ENCODE data around the gene TBC1D32. TPM values are rescaled to one million over a fixed set of nuclear protein-coding genes. Genes with fewer than 3 reads are reported as not detected.
"Not testable (repeated sequence)": the region's sequence is repeated elsewhere in the genome, so short reads cannot be mapped to it uniquely, and the experiment has no call there.

The TBC1D32 gene
- polyA plus RNA-seq, 4 donors, result 12.9 to 22.4 (median 15.5) TPM

- no peak for DNase-seq (ENCODE audit: low read depth in 4 of 4, low spot score in 2 of 4)
Observed at GRCh38 chr6:121142093-121142492, 192.2 kb downstream of the TBC1D32 start.

- no peak for DNase-seq (ENCODE audit: low read depth in 4 of 4, low spot score in 2 of 4)
Observed at GRCh38 chr6:121135425-121135824, 198.9 kb downstream of the TBC1D32 start.

- DNase-seq (ENCODE audit: low read depth in 4 of 4, low spot score in 2 of 4), result no peak
Observed at GRCh38 chr6:121134922-121135321, 199.4 kb downstream of the TBC1D32 start.

- no peak for DNase-seq (ENCODE audit: low read depth in 4 of 4, low spot score in 2 of 4)
Observed at GRCh38 chr6:121124600-121124999, 209.7 kb downstream of the TBC1D32 start.

- no peak for DNase-seq (ENCODE audit: low read depth in 4 of 4, low spot score in 2 of 4)
Observed at GRCh38 chr6:121112356-121112755, 221.9 kb downstream of the TBC1D32 start.

- no peak for DNase-seq (ENCODE audit: low read depth in 4 of 4, low spot score in 2 of 4)
Observed at GRCh38 chr6:121110733-121111132, 223.5 kb downstream of the TBC1D32 start.

GRCh38 chr6:121106962-121107361, 227.3 kb downstream of the TBC1D32 start:
- no peak for DNase-seq (ENCODE audit: low read depth in 4 of 4, low spot score in 2 of 4)

GRCh38 chr6:121105461-121105860, 228.8 kb downstream of the TBC1D32 start:
- no peak for DNase-seq (ENCODE audit: low read depth in 4 of 4, low spot score in 2 of 4)

GRCh38 chr6:121093928-121094327, 240.4 kb downstream of the TBC1D32 start:
- no peak for DNase-seq (ENCODE audit: low read depth in 4 of 4, low spot score in 2 of 4)

GRCh38 chr6:121090492-121090891, 243.8 kb downstream of the TBC1D32 start:
- no peak for DNase-seq (ENCODE audit: low read depth in 4 of 4, low spot score in 2 of 4)

- no peak for DNase-seq (ENCODE audit: low read depth in 4 of 4, low spot score in 2 of 4)
Observed at GRCh38 chr6:121086876-121087275, 247.4 kb downstream of the TBC1D32 start.

- DNase-seq (ENCODE audit: low read depth in 4 of 4, low spot score in 2 of 4), result no peak
Observed at GRCh38 chr6:121076119-121076518, 258.2 kb downstream of the TBC1D32 start.

GRCh38 chr6:121068749-121069148, 265.5 kb downstream of the TBC1D32 start:
- not testable (repeated sequence) for DNase-seq (ENCODE audit: low read depth in 4 of 4, low spot score in 2 of 4)

- DNase-seq (ENCODE audit: low read depth in 4 of 4, low spot score in 2 of 4), result no peak
Observed at GRCh38 chr6:121067381-121067780, 266.9 kb downstream of the TBC1D32 start.

GRCh38 chr6:121064345-121064744, 269.9 kb downstream of the TBC1D32 start:
- no peak for DNase-seq (ENCODE audit: low read depth in 4 of 4, low spot score in 2 of 4)

- DNase-seq (ENCODE audit: low read depth in 4 of 4, low spot score in 2 of 4), result peak in 3 of 4 donors; percentile 29 to 31 (median 31)
Observed at GRCh38 chr6:121055572-121056163, 278.6 kb downstream of the TBC1D32 start.

- not testable (repeated sequence) for DNase-seq (ENCODE audit: low read depth in 4 of 4, low spot score in 2 of 4)
Observed at GRCh38 chr6:121048593-121048992, 285.7 kb downstream of the TBC1D32 start.

- DNase-seq (ENCODE audit: low read depth in 4 of 4, low spot score in 2 of 4), result not testable (repeated sequence)
Observed at GRCh38 chr6:121044905-121045304, 289.4 kb downstream of the TBC1D32 start.

GRCh38 chr6:121043706-121044105, 290.6 kb downstream of the TBC1D32 start:
- not testable (repeated sequence) for DNase-seq (ENCODE audit: low read depth in 4 of 4, low spot score in 2 of 4)

- DNase-seq (ENCODE audit: low read depth in 4 of 4, low spot score in 2 of 4), result not testable (repeated sequence)
Observed at GRCh38 chr6:121043211-121043610, 291.1 kb downstream of the TBC1D32 start.

GRCh38 chr6:121042766-121043165, 291.5 kb downstream of the TBC1D32 start:
- DNase-seq (ENCODE audit: low read depth in 4 of 4, low spot score in 2 of 4), result no peak

- no peak for DNase-seq (ENCODE audit: low read depth in 4 of 4, low spot score in 2 of 4)
Observed at GRCh38 chr6:121040831-121041230, 293.4 kb downstream of the TBC1D32 start.

GRCh38 chr6:121033091-121033490, 301.2 kb downstream of the TBC1D32 start:
- DNase-seq (ENCODE audit: low read depth in 4 of 4, low spot score in 2 of 4), result no peak

All from left renal cortex interstitium (tissue), 4 donors.